Thyroid gland (tissue), 4 donors: ENCODE data around the gene KIAA1671.

Experiments used
- CTCF ChIP-seq, 6 experiments: fragments of 200-600 bp in 3 of 6; fragments of 450-650 bp in 3 of 6; sonication (generic) in 3 of 6; IDR thresholded peaks; one replicate each; pipeline ENCODE4 v1.5.1; 2016 to 2019; ENCODE audit warnings: antibody characterized with exemption in 6 of 6, mild to moderate bottlenecking in 2 of 6, inconsistent platforms in 1 of 6, moderate library complexity in 1 of 6
- POLR2A ChIP-seq, 2 donors: fragments of 450-650 bp; IDR thresholded peaks; one replicate each; pipeline ENCODE4 v1.6.1; 2017; ENCODE audit warnings: antibody characterized with exemption in 2 of 2, mild to moderate bottlenecking in 2 of 2, moderate library complexity in 1 of 2

DNA sequence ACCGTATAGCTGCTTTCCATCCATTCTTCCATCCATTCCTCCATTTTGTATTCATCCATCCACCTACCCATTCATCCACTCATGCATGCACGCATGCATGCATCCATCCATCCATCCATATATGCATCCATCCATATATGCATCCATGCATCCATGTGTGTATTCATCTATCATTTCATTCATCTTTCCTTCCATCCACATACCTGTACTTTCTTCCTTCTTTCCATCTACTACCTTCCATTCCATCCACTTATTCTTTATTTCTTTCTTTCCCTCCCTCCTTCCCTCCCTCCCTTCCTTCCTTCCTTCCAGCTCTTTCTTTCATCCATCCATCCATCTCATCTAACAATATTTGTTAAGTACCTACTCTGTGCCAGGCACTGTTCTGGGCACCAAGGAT is 19.9 kb downstream of the KIAA1671 start:
- TF ChIP-seq CTCF (IDR thresholded peaks at IDR 0.05) (no peak), POLR2A (IDR thresholded peaks at IDR 0.05) (no peak)
